Right lobe of liver (tissue), 4 donors: Measurements from ENCODE around the gene ZNF584.

Source experiments
- POLR2A ChIP-seq: fragments of 450-650 bp; IDR thresholded peaks from one replicate; pipeline ENCODE4 v1.6.1; 2017; ENCODE audit warnings: antibody characterized with exemption, mild to moderate bottlenecking
- TF ChIP-seq, protein P1 (sequence below), 4 donors: fragments of 200-600 bp in 3 of 4; fragments of 450-650 bp in 1 of 4; IDR thresholded peaks; one replicate each; pipeline versions ENCODE4 v1.5.1 to v1.8.0; 2016 to 2022; ENCODE audit warnings: antibody characterized with exemption in 4 of 4, mild to moderate bottlenecking in 2 of 4
- donor health status: DM: no; HTN: no; CAD: no.
- donor health status: DM: no; HTN: no; CAD: no.
- donor health status: DM: no; HTN: yes; CAD: no.

DNA sequence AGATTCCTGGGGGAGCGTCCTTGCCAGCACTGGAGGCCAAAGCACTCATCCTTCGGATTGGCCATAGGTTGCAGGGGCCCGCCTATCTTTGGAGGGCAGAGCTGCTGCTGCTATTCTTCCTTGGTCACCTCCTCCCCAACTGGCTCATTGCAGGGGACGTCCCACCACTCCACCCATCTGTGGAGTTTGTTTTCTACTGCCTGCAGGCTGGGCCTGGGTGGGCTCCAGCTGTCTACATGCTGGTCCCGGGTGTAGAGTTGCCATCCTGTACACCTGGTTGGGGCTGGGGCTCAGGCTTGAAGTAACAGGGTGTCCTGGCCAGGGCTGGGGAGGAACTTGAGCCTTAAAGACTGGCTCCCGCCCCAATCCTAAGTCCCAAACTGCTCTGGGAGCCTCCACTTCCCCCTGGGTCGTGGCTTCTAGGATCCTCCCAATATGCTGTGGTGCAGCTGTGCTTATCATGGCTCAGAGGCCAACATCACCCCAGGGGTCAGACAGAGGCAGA lies 10.9 kb upstream of the ZNF584 start:
- TF ChIP-seq, protein P1, sequence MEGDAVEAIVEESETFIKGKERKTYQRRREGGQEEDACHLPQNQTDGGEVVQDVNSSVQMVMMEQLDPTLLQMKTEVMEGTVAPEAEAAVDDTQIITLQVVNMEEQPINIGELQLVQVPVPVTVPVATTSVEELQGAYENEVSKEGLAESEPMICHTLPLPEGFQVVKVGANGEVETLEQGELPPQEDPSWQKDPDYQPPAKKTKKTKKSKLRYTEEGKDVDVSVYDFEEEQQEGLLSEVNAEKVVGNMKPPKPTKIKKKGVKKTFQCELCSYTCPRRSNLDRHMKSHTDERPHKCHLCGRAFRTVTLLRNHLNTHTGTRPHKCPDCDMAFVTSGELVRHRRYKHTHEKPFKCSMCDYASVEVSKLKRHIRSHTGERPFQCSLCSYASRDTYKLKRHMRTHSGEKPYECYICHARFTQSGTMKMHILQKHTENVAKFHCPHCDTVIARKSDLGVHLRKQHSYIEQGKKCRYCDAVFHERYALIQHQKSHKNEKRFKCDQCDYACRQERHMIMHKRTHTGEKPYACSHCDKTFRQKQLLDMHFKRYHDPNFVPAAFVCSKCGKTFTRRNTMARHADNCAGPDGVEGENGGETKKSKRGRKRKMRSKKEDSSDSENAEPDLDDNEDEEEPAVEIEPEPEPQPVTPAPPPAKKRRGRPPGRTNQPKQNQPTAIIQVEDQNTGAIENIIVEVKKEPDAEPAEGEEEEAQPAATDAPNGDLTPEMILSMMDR (IDR thresholded peaks at IDR 0.05) = no peak
- no peak for TF ChIP-seq POLR2A
